HUDEP-2 (cell line): ENCODE data around the gene AKR7A3.
"Not testable (repeated sequence)": the region's sequence is repeated elsewhere in the genome, so short reads cannot be mapped to it uniquely, and the experiment has no call there.

Experiments used
- DNase-seq, 76 experiments: peaks; one replicate each; lab custom pipeline; 2025; ENCODE audit not compliant: unreplicated experiment in 76 of 76; lab: John Stamatoyannopoulos, UW

The AKR7A3 gene

GRCh38 chr1:19257178-19257914 is 31.2 kb downstream of the AKR7A3 start:
- peak in 33 of 76 experiments; percentile 0 to 73 (median 29) for DNase-seq

GRCh38 chr1:19256301-19256700 is 32.3 kb downstream of the AKR7A3 start:
- DNase-seq: not testable (repeated sequence)

GRCh38 chr1:19255288-19255687 is 33.3 kb downstream of the AKR7A3 start:
- no peak for DNase-seq

- DNase-seq: no peak
These were observed 34.2 kb downstream of the AKR7A3 start for GRCh38 chr1:19254416-19254815.

GRCh38 chr1:19251305-19252196 is 37.0 kb downstream of the AKR7A3 start, which contains the start of the genes EMC1 and MRTO4:
TSS of gene EMC1 (minus strand) at chr1:19251524. CDS start at chr1:19251509, 15 bp downstream.
TSS of gene MRTO4 (plus strand) at chr1:19251805. CDS start at chr1:19251836, 31 bp downstream.
- DNase-seq: peak in 74 of 76 experiments; percentile 25 to 89 (median 76)

GRCh38 chr1:19250629-19251304 is 37.8 kb downstream of the AKR7A3 start:
- DNase-seq: peak in 4 of 76 experiments; percentile 4 to 27 (median 16)

- peak in 48 of 76 experiments; percentile 4 to 69 (median 40) for DNase-seq
These were observed 47.7 kb downstream of the AKR7A3 start for GRCh38 chr1:19240673-19241538.

- no peak for DNase-seq
These were observed 48.7 kb downstream of the AKR7A3 start for GRCh38 chr1:19239876-19240275.

GRCh38 chr1:19234224-19234623 is 54.3 kb downstream of the AKR7A3 start:
- no peak for DNase-seq
